Lung (tissue), 12 donors: ENCODE data around the gene ATG2B. TPM values are rescaled to one million over a fixed set of nuclear protein-coding genes. Genes with fewer than 3 reads are reported as not detected.

Source experiments
- ATAC-seq: fragments of 200-7000 bp; cut with Tn5 transposase; one replicate; pipeline ENCODE4 v1.9.1; 2020; ENCODE audit warnings: moderate number of reproducible peaks; ENCODE audit not compliant: insufficient read depth, low FRiP score
- DNase-seq, 3 donors: peaks; one replicate each; pipeline ENCODE4 v3.0.0-alpha.2; 2013 to 2017
- H3K27ac ChIP-seq, 2 donors: one replicate each; pipeline ENCODE4 v1.5.1; 2013; ENCODE audit warnings: mild to moderate bottlenecking in 2 of 2, moderate library complexity in 2 of 2, control low read depth in 1 of 2, inconsistent platforms in 1 of 2, low read depth in 1 of 2, low read length in 1 of 2
- H3K27me3 ChIP-seq, 3 donors: one replicate each; pipeline ENCODE4 v1.5.1; 2013; ENCODE audit warnings: low read length in 2 of 3; ENCODE audit not compliant: control insufficient read depth in 3 of 3, insufficient read depth in 3 of 3
- H3K36me3 ChIP-seq, 4 donors: one replicate each; pipeline ENCODE4 v1.5.1; 2013; ENCODE audit warnings: low read length in 4 of 4, mild to moderate bottlenecking in 1 of 4, moderate library complexity in 1 of 4; ENCODE audit not compliant: control insufficient read depth in 4 of 4, insufficient read depth in 4 of 4
- H3K4me1 ChIP-seq, 5 donors: one replicate each; pipeline ENCODE4 v1.5.1; 2013; ENCODE audit warnings: low read length in 5 of 5, mild to moderate bottlenecking in 2 of 5, moderate library complexity in 1 of 5; ENCODE audit not compliant: control insufficient read depth in 5 of 5, insufficient read depth in 5 of 5
- H3K4me3 ChIP-seq: one replicate; pipeline ENCODE4 v1.5.1; 2013; ENCODE audit warnings: mild to moderate bottlenecking, control low read depth, moderate library complexity
- H3K9ac ChIP-seq, 2 donors: one replicate each; pipeline ENCODE4 v1.5.1; 2013; ENCODE audit warnings: low read length in 2 of 2, control low read depth in 1 of 2; ENCODE audit not compliant: insufficient read depth in 1 of 2
- H3K9me3 ChIP-seq, 4 donors: one replicate each; pipeline ENCODE4 v1.5.1; 2013; ENCODE audit warnings: low read length in 3 of 4, mild to moderate bottlenecking in 1 of 4, moderate library complexity in 1 of 4; ENCODE audit not compliant: control insufficient read depth in 4 of 4, insufficient read depth in 3 of 4
- CTCF ChIP-seq: IDR thresholded peaks from 2 replicates; pipeline ENCODE4 v1.5.1; 2012; ENCODE audit warnings: mild to moderate bottlenecking; ENCODE audit errors: control extremely low read depth, extremely low read depth
- WGBS, 2 donors: extraction: QIAGEN DNeasy Blood & Tissue Kit; methylation state at CpG; one replicate each; pipeline ENCODE4 v1.1.7; 2013; 5-methylcytosine and 5-hydroxymethylcytosine counted together
- polyA plus RNA-seq, 2 donors: library from polyadenylated mRNA; stranded (reverse); fragments of 200-250 nt; gene quantifications; one replicate each; pipeline ENCODE4 v1.2.1, GENCODE V29; 2013
- total RNA-seq, 2 donors: library from RNA; depleted of rRNA in 1 of 2; stranded (reverse); fragments of >200 nt in 1 of 2; gene quantifications; one replicate each; pipeline ENCODE4 v1.2.1, GENCODE V29; 2014 to 2021
- donor health status: control.
- donor health status: control.
- donor health status: Bipolar disorder and iron deficiency.
- donor health status: healthy.
- donor health status: DM: yes; HTN: yes; CAD: no.

The ATG2B gene
- total and polyA plus RNA-seq, 4 donors = 3.6 to 64.3 (median 13.2) TPM

DNA sequence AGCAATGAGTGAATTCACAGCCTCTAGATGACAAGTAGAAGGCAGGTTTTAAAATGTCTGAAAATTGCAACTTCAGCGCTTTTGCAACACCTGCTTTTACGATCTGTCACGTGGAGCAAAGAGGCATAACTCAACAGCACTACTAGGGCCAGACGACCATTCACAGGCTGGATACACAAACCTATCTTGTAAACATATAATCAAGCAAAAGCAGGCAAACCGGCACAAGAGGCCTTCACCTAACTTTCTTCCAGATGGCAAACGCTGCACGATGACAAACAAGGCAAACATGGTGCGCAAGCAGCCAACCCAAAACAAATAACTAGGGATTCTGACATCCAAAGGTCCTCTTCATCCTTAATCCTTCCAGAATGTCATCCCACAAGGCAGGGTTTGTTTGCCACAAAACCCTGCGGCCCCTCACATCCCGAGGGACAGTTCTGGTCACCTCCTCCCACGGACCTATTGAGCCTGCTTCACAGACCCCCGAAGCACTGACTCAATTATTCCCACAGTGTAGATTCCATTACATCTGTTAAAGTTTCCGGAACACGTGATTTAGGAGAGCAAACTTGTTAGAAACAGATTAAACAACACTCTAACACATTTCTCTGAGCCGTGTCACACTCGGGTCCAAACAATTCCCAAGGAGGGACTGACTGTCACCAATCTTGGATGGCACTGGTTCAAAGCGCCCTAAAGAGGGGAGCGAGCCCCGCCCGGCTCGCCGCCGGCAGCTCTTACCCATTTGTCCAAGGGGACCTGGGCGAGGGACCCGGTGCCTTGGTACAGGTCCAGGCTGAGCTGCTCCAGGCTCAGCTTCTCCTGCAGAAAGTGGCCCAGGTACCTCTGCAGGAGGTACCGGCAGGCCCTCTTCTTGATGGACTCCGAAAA lies 823 bp downstream of the ATG2B start:
- H3K4me3 ChIP-seq = peak overlapping the region; percentile 98
- H3K27ac ChIP-seq = peak overlapping the region; percentile 93 to 97
- no peaks in the 10 kb centered on the region for H3K27me3 ChIP-seq
- no peaks in the 10 kb centered on the region for H3K9me3 ChIP-seq
- ATAC-seq = no peak
- DNase-seq = peak; percentile 14 to 46 (median 46)
- peaks cover 0 to 3% (median 0%) of the 10 kb centered on the region in 4 donors for H3K36me3 ChIP-seq
- peaks cover 3 to 21% (median 9%) of the 10 kb centered on the region in 5 donors for H3K4me1 ChIP-seq
- no peak for TF ChIP-seq CTCF
- WGBS, 2 donors = 1% methylated on average over 27 of the region's 27 CpGs
- H3K9ac ChIP-seq = peak overlapping the region; percentile 80 to 84

DNA sequence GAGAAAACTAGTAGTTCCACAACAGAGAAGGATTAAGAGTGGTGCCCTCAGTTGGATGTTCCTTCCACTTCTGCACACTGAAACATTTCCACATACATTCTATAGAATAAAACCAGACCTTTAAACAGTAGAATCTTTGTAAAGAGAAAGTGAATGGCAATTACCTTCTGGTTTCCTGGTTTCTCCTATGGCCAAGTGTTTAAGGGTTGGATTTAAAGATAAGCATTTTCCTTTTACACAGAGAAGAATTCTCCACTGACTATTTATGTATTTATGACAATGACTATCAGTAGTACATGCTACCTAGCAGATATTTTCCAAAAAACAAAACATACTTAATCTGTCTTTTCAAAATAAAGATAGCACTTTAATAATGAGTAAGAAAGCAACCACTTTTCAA lies 3.2 kb downstream of the ATG2B start:
- peaks cover 0 to 3% (median 0%) of the 10 kb centered on the region in 4 donors for H3K36me3 ChIP-seq
- H3K9me3 ChIP-seq = no peaks in the 10 kb centered on the region
- no peaks in the 10 kb centered on the region for H3K27me3 ChIP-seq
- H3K4me3 ChIP-seq = no peak overlapping the region
- no peak for TF ChIP-seq CTCF
- ATAC-seq (no peak), DNase-seq (no peak)
- H3K9ac ChIP-seq = no peak overlapping the region
- peaks cover 3 to 21% (median 10%) of the 10 kb centered on the region in 5 donors for H3K4me1 ChIP-seq
- H3K27ac ChIP-seq = no peak overlapping the region

- 91 to 97% methylated on average over 3 of the region's 3 CpGs for WGBS, 2 donors
- no peak overlapping the region for H3K9ac ChIP-seq
- TF ChIP-seq CTCF = no peak
- DNase-seq (no peak), ATAC-seq (no peak)
- no peaks in the 10 kb centered on the region for H3K9me3 ChIP-seq
- H3K4me3 ChIP-seq = no peak overlapping the region
- H3K36me3 ChIP-seq = peaks cover 0 to 6% (median 2%) of the 10 kb centered on the region in 4 donors
- H3K27ac ChIP-seq = no peak overlapping the region
- peaks cover 0 to 14% (median 7%) of the 10 kb centered on the region in 5 donors for H3K4me1 ChIP-seq
- H3K27me3 ChIP-seq = no peaks in the 10 kb centered on the region
Measured at GRCh38 chr14:96357216-96357615, 5.9 kb downstream of the ATG2B start.
